Lung (tissue), 12 donors: ENCODE measurements around the gene BCL7A. TPM values are rescaled to one million over a fixed set of nuclear protein-coding genes. Genes with fewer than 3 reads are reported as not detected.

ENCODE experiments used
- ATAC-seq: fragments of 200-7000 bp; cut with Tn5 transposase; one replicate; pipeline ENCODE4 v1.9.1; 2020; ENCODE audit warnings: moderate number of reproducible peaks; ENCODE audit not compliant: insufficient read depth, low FRiP score
- DNase-seq, 3 donors: peaks; one replicate each; pipeline ENCODE4 v3.0.0-alpha.2; 2013 to 2017
- H3K27ac ChIP-seq, 2 donors: one replicate each; pipeline ENCODE4 v1.5.1; 2013; ENCODE audit warnings: mild to moderate bottlenecking in 2 of 2, moderate library complexity in 2 of 2, control low read depth in 1 of 2, inconsistent platforms in 1 of 2, low read depth in 1 of 2, low read length in 1 of 2
- H3K27me3 ChIP-seq, 3 donors: one replicate each; pipeline ENCODE4 v1.5.1; 2013; ENCODE audit warnings: low read length in 2 of 3; ENCODE audit not compliant: control insufficient read depth in 3 of 3, insufficient read depth in 3 of 3
- H3K36me3 ChIP-seq, 4 donors: one replicate each; pipeline ENCODE4 v1.5.1; 2013; ENCODE audit warnings: low read length in 4 of 4, mild to moderate bottlenecking in 1 of 4, moderate library complexity in 1 of 4; ENCODE audit not compliant: control insufficient read depth in 4 of 4, insufficient read depth in 4 of 4
- H3K4me1 ChIP-seq, 5 donors: one replicate each; pipeline ENCODE4 v1.5.1; 2013; ENCODE audit warnings: low read length in 5 of 5, mild to moderate bottlenecking in 2 of 5, moderate library complexity in 1 of 5; ENCODE audit not compliant: control insufficient read depth in 5 of 5, insufficient read depth in 5 of 5
- H3K4me3 ChIP-seq: one replicate; pipeline ENCODE4 v1.5.1; 2013; ENCODE audit warnings: mild to moderate bottlenecking, control low read depth, moderate library complexity
- H3K9ac ChIP-seq, 2 donors: one replicate each; pipeline ENCODE4 v1.5.1; 2013; ENCODE audit warnings: low read length in 2 of 2, control low read depth in 1 of 2; ENCODE audit not compliant: insufficient read depth in 1 of 2
- H3K9me3 ChIP-seq, 4 donors: one replicate each; pipeline ENCODE4 v1.5.1; 2013; ENCODE audit warnings: low read length in 3 of 4, mild to moderate bottlenecking in 1 of 4, moderate library complexity in 1 of 4; ENCODE audit not compliant: control insufficient read depth in 4 of 4, insufficient read depth in 3 of 4
- WGBS, 2 donors: extraction: QIAGEN DNeasy Blood & Tissue Kit; methylation state at CpG; one replicate each; pipeline ENCODE4 v1.1.7; 2013; 5-methylcytosine and 5-hydroxymethylcytosine counted together
- polyA plus RNA-seq, 2 donors: library from polyadenylated mRNA; stranded (reverse); fragments of 200-250 nt; gene quantifications; one replicate each; pipeline ENCODE4 v1.2.1, GENCODE V29; 2013
- total RNA-seq, 2 donors: library from RNA; depleted of rRNA in 1 of 2; stranded (reverse); fragments of >200 nt in 1 of 2; gene quantifications; one replicate each; pipeline ENCODE4 v1.2.1, GENCODE V29; 2014 to 2021
- TF ChIP-seq, protein P1 (sequence below): IDR thresholded peaks from 2 replicates; pipeline ENCODE4 v1.5.1; 2012; ENCODE audit warnings: mild to moderate bottlenecking; ENCODE audit errors: control extremely low read depth, extremely low read depth
- donor health status: control.
- donor health status: control.
- donor health status: Bipolar disorder and iron deficiency.
- donor health status: healthy.
- donor health status: DM: yes; HTN: yes; CAD: no.

The BCL7A gene
- total and polyA plus RNA-seq, 4 donors = 3.4 to 21.2 (median 8.8) TPM

DNA sequence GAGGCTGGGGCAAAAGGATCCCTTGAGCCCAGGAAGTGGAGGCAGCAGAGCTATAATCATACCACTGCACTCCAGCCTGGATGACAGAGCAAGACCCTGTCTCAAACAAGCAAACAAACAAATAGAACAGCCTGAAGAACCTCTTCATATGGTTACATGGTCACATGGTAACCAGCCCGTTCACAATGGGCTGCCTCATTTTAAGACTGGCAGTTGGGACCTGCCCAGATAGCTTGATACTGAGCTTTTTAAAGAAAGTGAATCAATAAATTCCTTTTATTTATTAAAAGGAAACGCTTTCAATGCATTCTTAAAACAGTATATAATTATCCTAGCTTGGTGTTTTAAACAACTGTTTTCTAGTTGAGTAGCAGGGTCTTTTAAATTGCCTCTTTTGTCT lies 67.4 kb downstream of the BCL7A start:
- no peak for ATAC-seq
- Histone ChIP-seq H3K27ac (peak overlapping the region in 1 of 2 donors; percentile 54), H3K4me3 (no peak overlapping the region), H3K9me3 (no peaks in the 10 kb centered on the region), H3K4me1 (peaks cover 5 to 72% (median 36%) of the 10 kb centered on the region in 5 donors), H3K36me3 (peaks cover 0 to 27% (median 20%) of the 10 kb centered on the region in 4 donors), H3K27me3 (no peaks in the 10 kb centered on the region), H3K9ac (no peak overlapping the region)
- 46 to 53% methylated on average over 2 of the region's 2 CpGs for WGBS, 2 donors
- TF ChIP-seq, protein P1, sequence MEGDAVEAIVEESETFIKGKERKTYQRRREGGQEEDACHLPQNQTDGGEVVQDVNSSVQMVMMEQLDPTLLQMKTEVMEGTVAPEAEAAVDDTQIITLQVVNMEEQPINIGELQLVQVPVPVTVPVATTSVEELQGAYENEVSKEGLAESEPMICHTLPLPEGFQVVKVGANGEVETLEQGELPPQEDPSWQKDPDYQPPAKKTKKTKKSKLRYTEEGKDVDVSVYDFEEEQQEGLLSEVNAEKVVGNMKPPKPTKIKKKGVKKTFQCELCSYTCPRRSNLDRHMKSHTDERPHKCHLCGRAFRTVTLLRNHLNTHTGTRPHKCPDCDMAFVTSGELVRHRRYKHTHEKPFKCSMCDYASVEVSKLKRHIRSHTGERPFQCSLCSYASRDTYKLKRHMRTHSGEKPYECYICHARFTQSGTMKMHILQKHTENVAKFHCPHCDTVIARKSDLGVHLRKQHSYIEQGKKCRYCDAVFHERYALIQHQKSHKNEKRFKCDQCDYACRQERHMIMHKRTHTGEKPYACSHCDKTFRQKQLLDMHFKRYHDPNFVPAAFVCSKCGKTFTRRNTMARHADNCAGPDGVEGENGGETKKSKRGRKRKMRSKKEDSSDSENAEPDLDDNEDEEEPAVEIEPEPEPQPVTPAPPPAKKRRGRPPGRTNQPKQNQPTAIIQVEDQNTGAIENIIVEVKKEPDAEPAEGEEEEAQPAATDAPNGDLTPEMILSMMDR = no peak
- no peak for DNase-seq

DNA sequence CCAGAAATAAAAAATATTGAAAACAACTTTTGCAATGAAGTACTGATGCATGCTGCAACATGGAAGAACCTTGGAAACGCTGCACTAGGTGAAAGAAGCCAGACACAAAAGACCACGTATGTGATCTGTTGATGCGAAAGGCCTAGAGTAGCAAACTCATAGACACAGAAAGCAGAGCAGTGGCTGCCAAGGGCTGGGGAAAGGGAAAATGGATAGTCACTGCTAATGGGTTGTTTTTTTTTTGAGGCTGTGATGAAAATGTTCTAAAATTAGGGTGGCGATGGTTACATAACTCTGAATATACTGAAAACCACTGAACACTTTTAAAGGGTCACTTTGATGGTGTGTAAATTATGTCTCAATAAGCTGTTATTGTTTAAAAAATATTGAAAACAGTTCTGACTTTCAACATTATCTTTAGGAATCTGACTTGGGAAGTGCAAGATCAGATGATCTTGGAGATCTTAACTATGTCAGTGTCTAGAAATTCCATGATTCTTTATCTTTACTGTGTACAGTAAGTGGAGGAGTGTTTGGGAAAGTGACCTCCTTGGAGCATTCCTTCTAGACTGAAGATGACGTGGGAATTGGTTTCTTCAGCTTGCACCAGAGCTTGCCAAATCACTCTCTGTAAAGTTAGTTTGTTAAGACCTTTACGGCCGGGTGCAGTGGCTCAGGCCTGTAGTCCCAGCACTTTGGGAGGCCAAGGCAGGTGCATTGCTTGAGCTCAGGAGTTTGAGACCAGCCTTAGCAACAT lies 69.3 kb downstream of the BCL7A start:
- peak overlapping the region in 1 of 2 donors; percentile 73 for H3K27ac ChIP-seq
- DNase-seq = peak; percentile 52 to 88 (median 84)
- H3K4me1 ChIP-seq = peaks cover 5 to 80% (median 44%) of the 10 kb centered on the region in 5 donors
- TF ChIP-seq, protein P1 = no peak
- H3K36me3 ChIP-seq = peaks cover 0 to 13% (median 7%) of the 10 kb centered on the region in 4 donors
- H3K9me3 ChIP-seq = no peaks in the 10 kb centered on the region
- H3K9ac ChIP-seq = no peak overlapping the region
- H3K4me3 ChIP-seq = no peak overlapping the region
- 36 to 52% methylated on average over 7 of the region's 7 CpGs for WGBS, 2 donors
- no peaks in the 10 kb centered on the region for H3K27me3 ChIP-seq
- peak; percentile 44 for ATAC-seq

DNA sequence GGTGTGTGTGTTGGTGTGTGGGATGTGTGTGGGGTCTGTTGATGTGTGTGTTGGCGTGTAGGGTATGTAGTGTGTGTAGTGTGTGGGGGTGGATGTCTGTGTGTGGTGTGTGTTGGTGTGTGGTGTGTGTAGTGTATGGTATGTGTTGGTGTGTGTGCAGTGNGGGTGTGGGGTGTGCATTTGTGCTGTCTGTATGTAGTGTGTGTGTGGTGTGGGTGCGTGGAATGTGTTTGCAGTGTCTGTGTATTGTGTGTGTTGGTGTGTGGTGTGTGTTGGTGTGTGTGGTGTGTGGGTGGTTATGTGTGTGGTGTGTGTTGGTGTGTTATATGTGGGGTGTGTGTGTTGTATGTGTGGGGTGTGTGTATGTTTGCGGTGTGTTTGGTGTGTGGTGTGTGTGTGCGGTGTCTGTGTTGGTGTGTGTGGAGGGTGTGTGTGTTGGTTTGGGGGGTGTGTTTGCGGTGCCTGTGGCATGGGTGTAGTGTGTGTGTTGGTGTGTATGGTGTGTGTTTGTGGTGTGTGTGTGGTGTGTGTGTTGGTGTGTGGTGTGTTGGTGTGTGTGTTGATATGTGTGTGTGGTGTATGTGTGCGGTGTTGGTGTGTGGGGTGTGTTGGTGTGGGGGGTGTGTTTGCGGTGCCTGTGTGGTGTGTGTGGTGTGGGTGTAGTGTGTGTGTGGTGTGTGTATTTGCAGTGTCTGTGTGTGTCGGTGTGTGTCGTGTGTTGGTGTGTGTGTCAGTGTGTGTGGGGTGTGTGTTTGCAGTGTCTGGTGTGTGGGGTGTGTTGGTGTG lies 71.6 kb downstream of the BCL7A start:
- ATAC-seq = no peak
- no peak for DNase-seq
- TF ChIP-seq, protein P1 = no peak
- WGBS, 2 donors = 92 to 96% methylated on average over 9 of the region's 9 CpGs
- H3K4me1 ChIP-seq = peaks cover 15 to 81% (median 44%) of the 10 kb centered on the region in 5 donors
- peaks cover 0 to 11% (median 2%) of the 10 kb centered on the region in 4 donors for H3K36me3 ChIP-seq
- no peaks in the 10 kb centered on the region for H3K27me3 ChIP-seq
- H3K9me3 ChIP-seq = no peaks in the 10 kb centered on the region
- peak overlapping the region in 1 of 2 donors; percentile 79 for H3K27ac ChIP-seq
- no peak overlapping the region for H3K4me3 ChIP-seq
- peak overlapping the region in 1 of 2 donors; percentile 35 for H3K9ac ChIP-seq
